GM12801 (cell line): ENCODE results near the gene ARRB1.

Experiments
- CTCF ChIP-seq: IDR thresholded peaks from one replicate; pipeline ENCODE4 v1.5.1; 2011; ENCODE audit warnings: control low read depth; ENCODE audit not compliant: insufficient read length; ENCODE audit errors: extremely low read depth

The ARRB1 gene

GRCh38 chr11:75342966-75343870, 8.2 kb downstream of the ARRB1 start:
- TF ChIP-seq CTCF = no peak

- TF ChIP-seq CTCF = no peak
Observed at GRCh38 chr11:75342231-75342918, 9.1 kb downstream of the ARRB1 start.

GRCh38 chr11:75341612-75342011, 9.8 kb downstream of the ARRB1 start:
- no peak for TF ChIP-seq CTCF

- no peak for TF ChIP-seq CTCF
Observed at GRCh38 chr11:75339685-75340409, 11.6 kb downstream of the ARRB1 start.

GRCh38 chr11:75338516-75339208, 12.8 kb downstream of the ARRB1 start:
- TF ChIP-seq CTCF = no peak

- no peak for TF ChIP-seq CTCF
Observed at GRCh38 chr11:75337195-75337654, 14.2 kb downstream of the ARRB1 start.
